GM18870 (cell line): ENCODE results near the gene PISD.

Experiments used
- ATAC-seq: cut with Tn5 transposase; IDR thresholded peaks from one replicate; pipeline ENCODE4 v1.9.1; 2021; ENCODE audit warnings: moderate library complexity; ENCODE audit not compliant: unreplicated experiment

PISD gene

GRCh38 chr22:31652911-31653684, 8.9 kb downstream of the PISD start:
- ATAC-seq: no peak

- ATAC-seq: no peak
Measured at GRCh38 chr22:31652088-31652487, 9.9 kb downstream of the PISD start.

DNA sequence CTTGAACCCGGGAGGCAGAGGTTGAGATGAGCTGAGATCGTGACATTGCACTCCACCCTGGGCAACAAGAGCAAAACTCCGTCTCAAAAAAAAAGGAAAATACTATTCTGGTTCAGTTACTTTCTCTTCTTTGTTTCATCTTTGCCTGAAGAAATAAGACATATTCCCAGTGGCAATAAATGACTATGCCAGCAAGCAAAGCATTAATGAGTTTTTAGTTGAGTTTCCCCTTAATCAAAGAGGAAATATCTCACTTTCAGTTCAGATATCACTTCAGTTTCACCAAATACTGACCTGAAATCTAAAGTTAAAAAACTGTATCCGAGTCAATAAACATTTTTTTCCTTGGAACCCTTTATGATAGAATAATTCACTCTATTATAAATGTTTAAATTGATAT, 10.4 kb downstream of the PISD start:
- ATAC-seq: no peak

GRCh38 chr22:31650391-31650790, 11.6 kb downstream of the PISD start:
- no peak for ATAC-seq

DNA sequence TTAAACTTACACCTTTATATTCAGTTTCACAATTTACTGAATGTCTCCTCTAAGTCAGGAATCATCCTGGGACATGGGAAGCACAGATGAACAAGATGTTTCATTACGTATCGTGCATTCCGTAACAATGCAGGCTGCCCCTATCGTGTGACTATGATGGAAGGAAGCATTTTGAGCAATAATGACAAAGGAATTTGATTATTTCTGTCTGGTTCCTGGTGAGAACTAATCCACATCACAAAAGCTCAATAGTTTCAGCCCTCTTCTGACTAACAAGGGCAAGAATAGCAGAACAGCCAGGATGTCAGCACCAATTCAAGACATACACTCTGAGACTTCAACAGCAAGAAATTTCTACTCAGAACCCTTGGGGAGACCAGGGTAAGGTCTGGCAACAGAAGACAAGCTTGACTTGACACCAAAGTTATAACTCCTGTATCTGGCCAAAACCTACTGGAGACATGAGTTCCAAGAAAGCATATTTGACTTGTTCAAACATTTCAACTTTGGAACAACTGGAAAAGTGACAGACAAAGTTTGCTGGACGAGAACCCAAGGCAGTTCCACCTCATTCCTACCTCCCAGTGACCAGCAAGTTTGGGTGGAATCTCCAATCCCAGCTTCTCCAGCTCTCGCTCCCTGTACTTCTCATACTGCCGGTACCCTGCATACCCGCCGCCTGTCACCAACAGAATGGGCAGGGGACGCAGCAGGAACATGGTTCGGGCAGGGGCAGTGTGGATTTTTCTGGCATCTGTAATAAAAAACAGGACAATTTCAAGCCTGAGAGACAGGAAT, 14.3 kb downstream of the PISD start:
- no peak for ATAC-seq

- ATAC-seq: no peak
Measured at GRCh38 chr22:31647066-31647465, 14.9 kb downstream of the PISD start.

- no peak for ATAC-seq
Measured at GRCh38 chr22:31646186-31647019, 15.6 kb downstream of the PISD start.

GRCh38 chr22:31639436-31640039, 22.5 kb downstream of the PISD start:
- no peak for ATAC-seq

GRCh38 chr22:31637891-31638618, 24.0 kb downstream of the PISD start:
- ATAC-seq: no peak

GRCh38 chr22:31637447-31637890, 24.5 kb downstream of the PISD start:
- no peak for ATAC-seq

DNA sequence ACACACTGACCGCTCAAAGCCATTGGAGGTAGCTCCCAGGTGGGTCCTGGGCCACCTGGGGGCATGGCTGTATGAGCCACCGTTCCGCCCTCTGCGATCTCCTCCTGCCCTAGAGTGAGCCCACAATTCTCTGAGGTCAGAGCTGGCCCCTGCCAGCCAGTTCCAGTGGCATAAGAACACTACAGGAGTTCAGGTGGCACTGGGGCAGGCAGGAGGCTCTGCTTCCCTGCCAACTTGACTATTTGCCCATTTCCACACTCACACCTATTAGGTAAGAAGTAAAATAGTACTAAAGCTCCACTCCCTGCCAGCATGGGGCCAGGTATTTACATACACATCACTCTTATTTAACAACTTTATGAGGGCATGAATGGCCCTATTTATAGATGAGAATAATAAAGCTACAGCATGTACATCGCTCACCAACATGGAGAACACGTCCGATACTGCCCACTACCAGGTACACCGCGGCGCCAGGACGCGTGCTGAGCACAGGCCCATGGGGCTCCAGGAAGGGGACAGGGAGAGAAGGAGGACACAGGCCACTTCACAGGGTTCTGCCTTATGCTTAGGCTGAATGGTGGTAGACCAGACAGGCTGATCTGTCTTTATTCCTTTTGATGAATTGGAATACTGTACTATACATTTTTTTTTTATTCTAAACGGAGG, 26.2 kb downstream of the PISD start:
- ATAC-seq: no peak

DNA sequence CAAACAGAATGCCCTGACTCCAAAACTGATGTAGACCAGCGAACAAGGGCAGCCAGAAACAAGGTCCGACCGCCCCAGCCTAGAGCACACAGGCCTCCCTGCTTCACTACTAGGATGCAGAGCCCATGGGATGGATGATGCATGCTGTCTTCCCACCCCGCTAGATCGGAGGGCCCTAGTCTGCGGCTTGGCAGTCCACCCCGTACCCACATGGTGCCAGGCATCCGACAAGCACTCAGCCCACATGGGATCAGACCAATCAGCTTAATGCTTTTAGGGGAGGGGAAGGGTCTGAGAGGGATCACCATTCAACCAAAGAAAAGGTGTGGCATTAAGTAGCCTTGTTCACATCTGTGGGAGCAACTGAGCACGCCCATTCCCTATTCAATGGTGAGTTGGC, 30.6 kb downstream of the PISD start:
- ATAC-seq: no peak

- no peak for ATAC-seq
Measured at GRCh38 chr22:31630331-31631329, 31.4 kb downstream of the PISD start.

- ATAC-seq: no peak
Measured at GRCh38 chr22:31629741-31630184, 32.3 kb downstream of the PISD start.

DNA sequence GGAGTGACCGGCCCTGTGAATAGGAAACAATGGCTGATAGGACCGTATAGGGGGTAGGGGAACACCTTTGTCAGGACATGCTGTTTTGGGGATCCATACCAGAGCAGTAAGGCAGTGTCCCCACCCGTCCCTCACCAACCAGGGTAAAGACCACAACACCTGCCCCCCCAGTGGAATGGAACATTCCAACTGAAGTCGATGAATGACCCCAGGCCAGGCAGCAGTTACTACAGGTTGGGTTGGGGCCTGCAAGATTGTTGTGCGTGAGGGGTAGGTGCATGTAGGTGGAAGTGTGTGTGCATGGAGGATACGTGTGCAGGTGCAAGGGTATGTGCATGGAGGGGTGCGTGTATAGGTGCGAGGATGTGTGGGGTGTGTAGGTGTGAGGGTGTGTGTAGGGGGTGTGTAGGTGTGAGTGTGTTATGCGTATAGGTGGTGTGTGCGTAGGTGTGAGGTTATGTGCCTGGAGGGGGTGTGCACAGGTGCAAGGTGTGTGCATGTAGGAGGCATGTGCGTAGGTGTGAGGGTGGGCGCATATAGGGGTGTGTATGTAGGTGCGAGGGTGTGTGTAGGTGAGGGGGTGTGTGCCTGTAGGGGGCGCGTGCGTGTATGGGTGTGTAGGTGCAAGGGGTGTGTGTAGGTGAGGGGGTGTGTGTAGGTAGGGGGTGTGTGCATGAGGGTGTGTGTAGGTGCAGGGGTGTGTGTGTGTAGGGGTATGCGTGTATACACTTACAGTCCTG, 32.9 kb downstream of the PISD start:
- ATAC-seq: no peak

DNA sequence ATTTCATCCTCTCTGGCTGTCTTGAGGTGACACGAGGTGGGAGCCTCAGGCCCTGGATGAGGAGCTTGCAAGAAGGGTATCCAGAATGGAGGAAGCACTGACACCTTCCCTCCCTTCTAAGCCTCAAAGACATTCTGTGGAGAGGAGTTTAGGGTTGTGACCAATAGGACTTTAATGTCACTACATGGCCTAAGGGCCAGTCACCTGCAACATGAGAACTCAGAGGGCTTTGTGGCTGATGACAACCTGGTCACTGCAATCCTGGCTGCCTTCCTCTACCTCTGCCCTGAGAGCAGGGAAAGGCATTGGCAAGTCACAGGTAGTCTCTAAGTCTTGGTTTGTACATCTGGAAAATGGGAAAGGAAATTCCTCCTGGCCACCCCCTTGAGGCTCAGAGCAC, 33.7 kb downstream of the PISD start:
- ATAC-seq: no peak

- no peak for ATAC-seq
Measured at GRCh38 chr22:31627223-31627731, 34.7 kb downstream of the PISD start.
